Ramos (cell line): ENCODE results near the gene NUP35.

Experiments
- in situ Hi-C: fragments of 300-500 bp; cut with MboI; formaldehyde crosslinking; loops from one replicate; pipeline ENCODE4 v1.14.3; 2022; ENCODE audit warnings: low sequenced_read_pairs; ENCODE audit not compliant: unreplicated experiment

NUP35 gene, protein sequence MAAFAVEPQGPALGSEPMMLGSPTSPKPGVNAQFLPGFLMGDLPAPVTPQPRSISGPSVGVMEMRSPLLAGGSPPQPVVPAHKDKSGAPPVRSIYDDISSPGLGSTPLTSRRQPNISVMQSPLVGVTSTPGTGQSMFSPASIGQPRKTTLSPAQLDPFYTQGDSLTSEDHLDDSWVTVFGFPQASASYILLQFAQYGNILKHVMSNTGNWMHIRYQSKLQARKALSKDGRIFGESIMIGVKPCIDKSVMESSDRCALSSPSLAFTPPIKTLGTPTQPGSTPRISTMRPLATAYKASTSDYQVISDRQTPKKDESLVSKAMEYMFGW

DNA sequence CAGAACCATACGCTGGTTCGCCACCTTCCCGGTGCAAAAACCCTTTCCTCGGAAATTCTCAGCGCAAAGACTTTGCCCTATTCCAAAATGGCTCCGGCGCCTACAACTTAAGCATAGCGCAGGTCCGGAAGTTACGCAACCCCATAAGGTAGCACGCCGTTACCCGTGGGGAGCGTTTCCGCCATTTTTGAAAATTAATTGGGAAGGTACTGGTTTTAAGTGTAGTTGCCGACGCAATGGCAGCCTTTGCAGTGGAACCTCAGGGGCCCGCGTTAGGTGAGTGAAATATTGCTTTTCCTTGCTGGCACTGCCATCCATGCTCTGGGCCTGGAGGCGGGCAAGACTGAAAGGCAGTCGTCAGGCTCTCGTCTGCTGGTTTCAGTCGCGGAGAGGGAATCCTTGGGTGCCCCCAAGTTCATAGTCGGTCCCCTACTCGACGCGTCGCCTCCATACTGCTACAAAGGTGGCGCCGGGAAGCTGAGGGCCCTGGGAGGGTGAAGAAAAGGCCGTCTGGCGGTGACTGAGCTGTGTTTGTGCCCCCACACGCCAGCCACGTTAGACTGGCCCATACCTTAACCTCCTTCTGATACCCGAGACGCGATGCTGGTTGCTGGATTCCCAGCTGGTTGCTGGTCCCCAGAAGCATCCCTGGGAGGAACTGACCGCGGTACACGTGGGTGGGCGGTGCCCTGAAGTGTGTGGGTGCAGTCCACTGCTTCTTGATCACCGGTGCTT is at the start of gene NUP35:
TSS of gene NUP35 (plus strand) at position 222 of the 735 bp plus-strand sequence. CDS start at position 237, 15 bp downstream.
- in situ Hi-C loops: no loop called here

DNA sequence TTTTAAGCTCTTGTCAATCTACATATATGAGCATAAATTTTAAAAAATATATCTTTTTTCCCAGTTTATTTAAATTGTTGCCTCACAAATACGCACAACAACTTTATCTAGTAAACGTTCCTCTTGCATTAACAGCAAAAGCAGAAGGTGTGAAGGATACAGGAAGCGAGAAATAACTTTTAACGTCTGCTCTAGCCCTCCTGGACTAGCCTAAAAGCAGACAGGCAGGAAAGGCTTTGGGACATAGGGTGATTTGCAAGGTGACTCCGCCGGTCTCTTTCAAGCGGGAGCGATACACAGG is 46.1 kb upstream of the NUP35 start:
- in situ Hi-C loops: no loop called here

DNA sequence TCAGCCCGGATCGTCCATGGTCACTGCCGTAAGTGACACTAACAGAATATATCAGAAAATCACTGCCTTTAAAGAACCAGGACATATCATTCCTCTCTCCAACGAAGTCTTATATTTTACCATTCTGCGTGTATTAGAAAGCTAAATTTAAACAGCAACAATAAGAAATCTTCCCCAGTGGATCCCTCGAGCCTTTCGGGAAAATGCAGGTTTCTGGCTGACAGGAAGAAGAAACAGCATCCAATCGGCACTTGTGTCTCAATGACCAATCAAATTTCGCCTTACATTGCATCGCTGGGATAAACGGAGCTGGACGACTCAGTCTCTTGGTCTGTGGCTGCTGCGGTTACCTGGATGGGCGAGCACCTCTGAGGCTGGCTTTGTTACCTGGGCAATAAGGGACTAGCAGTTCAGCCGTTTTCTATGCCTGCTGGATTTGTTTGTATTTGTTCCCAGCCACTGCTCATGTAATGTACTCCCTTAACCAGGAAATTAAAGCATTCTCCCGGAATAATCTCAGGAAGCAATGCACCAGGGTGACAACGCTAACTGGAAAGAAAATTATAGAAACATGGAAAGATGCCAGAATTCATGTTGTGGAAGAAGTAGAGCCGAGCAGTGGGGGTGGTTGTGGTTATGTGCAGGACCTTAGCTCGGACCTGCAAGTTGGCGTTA is 45.6 kb upstream of the NUP35 start, which contains the start of gene DUSP19:
TSS of gene DUSP19 (plus strand) at position 284 of the 675 bp plus-strand sequence. CDS start at position 471, 187 bp downstream.
- in situ Hi-C loops: no loop called here

DNA sequence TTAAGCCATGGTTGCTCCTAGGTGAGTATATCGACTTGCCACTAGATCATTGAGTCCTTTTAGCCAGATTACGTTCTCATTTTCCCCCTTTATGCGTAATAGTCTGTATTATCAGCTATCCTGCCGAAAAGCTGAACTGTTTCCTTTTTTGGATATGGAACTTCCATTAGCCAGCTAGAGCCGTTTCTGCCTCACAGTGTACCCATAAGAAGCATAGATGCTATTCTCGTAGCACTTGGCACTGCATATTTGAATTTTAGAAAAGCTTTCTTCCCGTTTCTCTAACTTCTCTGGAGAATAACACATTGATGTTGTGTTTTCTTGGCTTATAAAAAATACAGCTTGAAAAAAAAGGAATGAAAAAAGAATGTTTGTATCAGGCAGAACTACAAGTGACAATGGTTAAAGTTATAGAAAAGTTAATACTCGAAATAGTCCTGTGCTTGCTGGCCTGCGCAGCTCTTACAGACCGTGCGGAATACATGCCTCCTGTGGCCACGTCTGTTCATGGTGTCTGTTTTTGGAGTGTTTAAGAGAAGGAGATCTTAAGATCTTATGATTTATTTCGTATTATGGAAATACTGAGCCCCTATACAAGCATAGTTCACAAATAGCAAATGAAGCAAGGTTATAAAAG is 45.0 kb upstream of the NUP35 start:
- in situ Hi-C loops: no loop called here

DNA sequence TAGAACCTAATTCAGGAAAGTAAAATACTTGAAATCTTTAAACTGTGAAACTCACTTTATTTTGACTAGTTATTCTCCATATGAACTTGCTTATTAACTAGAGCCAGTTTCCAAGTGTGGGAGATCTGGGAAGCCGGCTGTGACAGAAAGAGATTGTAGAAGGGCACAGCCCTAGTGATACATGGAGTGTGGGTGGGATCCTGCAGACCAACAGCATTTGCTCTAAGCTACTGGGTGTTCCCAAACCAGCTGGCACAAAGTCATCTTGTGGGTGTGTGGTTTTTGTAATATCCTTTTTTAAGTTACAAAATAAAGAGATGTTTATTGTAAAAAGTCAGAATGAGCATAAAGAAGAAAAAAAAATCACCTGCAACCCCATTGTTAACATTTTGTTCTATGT is 42.3 kb upstream of the NUP35 start:
- in situ Hi-C loops: no loop called here

DNA sequence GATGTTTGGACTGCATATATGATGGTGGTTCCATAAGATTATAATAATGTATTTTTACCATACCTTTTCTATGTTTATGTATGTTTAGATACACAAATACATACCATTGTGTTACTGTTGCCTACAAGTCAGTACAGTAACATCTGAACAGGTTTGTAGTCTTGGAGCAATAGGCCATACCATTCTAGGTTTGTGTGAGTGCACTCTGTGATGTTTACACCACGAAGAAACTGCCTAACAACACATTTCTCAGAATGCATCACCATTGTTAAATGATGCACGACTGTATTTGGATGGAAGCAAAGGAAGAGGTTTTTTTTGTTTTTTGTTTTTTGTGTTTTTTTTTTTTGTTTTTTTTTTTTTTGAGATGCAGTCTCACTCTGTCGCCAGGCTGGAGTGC is 36.2 kb upstream of the NUP35 start:
- in situ Hi-C loops: no loop called here

DNA sequence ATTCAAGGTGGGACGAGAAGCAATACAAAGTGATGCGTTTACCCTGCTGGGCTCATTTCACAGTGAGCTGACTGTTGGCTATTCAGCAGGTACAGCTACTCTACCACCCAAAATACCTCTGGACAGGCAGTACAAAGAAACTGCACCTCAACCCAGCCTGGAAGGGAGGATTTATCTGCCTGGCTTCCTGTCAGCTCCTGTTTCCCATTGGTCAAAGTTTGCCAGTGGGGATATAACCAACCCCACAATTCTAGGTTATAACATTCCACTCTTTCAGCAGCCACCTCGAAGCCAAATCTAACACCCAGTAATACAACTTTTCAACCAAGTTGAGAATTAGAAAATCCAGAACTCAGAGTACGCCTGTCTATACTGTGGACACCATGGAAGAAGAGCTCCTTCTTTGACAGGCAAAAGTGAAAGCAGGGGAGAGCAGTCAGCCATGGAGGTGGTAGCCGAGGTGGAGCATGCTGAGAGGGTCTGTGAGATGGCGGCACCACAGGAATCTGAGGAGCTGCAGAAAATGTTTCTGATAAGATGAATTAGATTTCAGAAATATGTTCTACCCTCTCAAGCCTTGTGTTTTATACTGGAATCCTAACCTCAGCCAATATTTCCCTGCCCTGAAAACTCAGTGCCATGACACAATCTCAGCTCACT is 34.9 kb upstream of the NUP35 start:
- in situ Hi-C loops: no loop called here

DNA sequence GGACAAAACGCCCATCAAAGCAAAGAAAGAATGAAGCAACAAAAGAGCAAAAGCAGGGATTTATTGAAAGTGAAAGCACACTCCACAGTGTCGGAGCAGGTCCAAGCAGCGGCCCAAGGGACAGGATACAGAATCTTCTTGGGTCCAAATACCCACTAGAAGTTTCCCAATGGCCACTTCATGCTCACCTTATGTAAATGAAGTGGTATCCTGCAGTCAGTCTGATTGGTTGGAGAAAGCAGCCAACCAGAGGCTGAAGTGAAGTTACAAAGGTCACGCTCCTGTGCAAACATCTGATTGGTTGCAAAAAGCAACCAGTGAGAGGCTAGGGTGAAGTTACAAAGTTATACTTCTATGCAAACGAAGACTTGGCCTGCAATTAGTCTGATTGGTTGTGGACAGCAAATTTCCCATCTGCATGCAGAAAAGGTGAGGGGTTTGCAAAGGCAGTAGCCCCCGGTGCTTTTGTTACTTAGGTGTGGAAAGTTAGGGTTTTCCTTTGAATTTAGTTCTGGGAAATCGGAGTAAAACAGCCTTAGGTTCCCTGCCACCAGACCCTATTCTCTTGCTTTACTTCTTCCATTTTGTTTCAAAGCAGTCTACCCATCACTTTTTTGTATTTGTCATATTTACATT is 32.8 kb upstream of the NUP35 start:
- in situ Hi-C loops: no loop called here

DNA sequence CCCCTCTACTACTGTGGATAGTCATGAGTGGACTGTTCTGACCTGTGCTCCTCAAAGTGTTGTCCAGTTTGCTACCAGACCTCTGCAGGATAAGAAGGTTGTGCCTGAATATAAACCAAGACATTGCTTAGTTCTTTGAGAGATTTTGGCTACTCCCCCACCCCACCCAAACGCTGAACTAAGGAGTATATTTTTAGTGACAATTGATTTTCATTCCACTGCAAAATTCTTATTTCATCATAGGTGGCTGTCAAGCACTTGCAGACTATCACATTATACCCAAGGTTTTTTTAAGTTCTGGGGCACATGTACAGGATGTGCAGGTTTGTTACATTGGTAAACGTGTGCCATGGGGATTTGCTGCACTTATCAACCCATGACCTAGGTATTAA is 32.3 kb upstream of the NUP35 start:
- in situ Hi-C loops: no loop called here

DNA sequence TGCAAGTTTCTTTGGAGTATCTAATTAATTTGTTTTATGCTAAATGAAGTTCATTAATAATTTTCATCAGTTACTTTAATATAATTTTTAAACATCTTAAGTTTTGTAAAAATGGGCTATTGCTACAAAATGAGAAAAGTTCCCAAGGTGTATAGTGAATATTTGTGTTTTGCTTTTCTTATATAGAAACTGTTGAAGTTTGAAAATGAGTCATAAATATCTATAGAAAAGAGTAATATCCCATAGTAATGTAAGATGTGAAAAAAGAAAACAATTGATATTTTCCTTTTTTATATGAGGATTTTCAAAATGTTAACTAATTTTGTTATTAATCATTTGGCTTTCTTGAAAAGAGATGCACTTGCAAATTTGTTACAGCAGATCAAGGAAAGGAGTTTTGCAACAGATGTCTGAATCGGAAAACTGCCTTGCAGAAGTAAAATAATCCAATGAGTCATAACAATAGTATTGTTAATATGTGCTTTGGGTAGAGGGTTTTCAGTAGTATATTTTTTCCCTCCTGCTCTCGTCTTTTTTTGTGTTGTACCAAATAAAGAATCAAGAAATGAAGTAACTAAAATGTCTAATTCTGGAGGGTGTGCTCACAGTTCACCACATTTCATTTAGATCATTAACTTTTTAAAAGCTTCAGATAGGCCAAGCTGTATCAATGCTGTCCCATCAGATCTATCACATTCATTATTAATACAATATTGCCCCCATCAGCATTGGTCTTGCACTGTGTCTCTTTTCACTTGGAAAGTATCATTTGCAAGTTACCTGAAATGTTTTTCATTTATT is 30.2 kb upstream of the NUP35 start:
- in situ Hi-C loops: no loop called here

DNA sequence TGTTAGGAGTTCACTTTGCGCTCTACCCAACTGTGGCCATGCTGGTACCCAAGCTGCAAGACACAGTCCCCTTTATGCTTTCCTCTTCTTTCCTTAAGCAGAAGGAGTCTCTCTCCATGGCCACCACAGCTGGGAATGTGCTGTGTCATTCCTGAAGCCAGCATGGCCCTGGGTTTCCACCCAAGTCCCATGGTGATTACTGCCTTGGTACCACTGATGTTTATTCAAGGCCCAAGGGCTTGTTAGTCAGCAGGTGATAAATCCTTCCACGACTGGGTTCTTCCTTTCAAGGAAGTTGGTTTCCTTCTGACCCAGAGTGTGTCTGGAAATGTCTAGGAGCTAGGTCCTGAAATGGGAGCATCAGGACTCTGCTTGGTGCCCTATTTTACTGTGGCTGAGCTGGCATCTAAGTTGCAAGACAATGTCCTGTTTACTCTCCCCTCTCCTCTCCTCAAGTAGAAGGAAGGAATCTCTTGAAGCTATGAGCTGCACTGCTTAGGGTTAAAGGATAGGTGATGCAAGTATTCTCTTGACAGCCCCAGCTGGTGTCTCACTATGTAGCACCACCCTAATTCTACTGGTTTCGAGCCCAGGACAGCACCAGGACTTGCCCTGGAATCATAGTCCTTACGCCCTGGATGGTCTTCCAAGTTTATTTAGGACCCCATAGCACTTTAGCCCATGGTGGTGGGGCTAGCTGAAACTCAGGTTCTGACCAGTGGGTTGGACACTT is 18.7 kb upstream of the NUP35 start:
- in situ Hi-C loops: no loop called here

DNA sequence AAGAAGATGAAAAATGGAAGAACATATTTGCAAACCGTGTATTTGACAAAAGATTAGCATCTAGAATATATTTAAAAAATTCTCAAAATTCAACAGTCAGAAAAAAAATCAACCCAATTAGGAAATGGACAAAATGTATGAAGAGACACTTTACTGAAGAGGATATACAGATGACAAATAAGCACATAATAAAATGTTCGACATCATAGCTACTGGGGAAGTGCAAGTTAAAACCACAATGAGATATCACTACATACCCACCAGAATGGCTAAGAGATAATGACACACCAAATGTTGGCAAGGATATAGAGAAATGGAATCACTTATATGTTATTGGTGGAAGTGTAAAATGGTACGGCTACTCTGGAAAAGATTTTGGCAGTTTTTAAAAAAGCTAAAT is 11.7 kb upstream of the NUP35 start:
- in situ Hi-C loops: no loop called here

DNA sequence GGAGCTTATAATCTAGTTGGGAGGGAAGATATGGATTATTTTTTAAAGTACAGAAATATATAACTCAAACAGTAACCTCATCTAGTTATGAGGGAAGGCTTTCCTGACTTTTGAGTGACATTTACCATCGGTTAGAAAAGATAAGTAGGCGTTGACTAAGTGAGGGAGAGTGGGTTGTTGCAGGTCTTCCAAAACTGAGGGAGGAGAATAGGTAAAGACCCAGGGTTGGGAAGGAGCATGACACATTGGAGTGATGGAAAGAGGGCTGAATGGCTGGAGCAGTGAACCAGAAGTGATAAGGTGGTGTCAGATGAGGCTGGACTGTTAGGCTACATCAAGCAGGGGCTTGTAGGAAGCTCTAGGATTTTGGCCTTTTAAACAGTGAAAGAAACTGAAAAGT is 10.6 kb upstream of the NUP35 start:
- in situ Hi-C loops: no loop called here

DNA sequence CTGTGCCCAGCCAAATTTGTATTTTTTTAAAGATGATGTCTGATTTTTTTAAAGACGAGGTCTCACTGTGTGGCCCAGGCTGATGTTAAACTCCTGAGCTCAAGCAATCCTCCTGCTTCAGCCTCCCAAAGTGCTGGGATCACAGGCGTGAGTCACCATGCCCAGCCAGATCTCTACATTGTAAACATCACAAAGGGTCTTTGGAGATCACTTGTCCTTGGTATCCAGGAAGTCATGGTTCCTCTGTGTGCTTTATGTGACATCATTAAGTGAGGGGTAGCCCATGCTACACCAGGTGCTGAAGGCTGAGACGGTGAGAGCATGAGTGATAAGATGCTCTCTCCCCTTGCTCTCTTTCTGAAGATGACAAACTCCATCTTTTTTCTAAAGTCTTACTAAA is 7.0 kb upstream of the NUP35 start:
- in situ Hi-C loops: no loop called here

DNA sequence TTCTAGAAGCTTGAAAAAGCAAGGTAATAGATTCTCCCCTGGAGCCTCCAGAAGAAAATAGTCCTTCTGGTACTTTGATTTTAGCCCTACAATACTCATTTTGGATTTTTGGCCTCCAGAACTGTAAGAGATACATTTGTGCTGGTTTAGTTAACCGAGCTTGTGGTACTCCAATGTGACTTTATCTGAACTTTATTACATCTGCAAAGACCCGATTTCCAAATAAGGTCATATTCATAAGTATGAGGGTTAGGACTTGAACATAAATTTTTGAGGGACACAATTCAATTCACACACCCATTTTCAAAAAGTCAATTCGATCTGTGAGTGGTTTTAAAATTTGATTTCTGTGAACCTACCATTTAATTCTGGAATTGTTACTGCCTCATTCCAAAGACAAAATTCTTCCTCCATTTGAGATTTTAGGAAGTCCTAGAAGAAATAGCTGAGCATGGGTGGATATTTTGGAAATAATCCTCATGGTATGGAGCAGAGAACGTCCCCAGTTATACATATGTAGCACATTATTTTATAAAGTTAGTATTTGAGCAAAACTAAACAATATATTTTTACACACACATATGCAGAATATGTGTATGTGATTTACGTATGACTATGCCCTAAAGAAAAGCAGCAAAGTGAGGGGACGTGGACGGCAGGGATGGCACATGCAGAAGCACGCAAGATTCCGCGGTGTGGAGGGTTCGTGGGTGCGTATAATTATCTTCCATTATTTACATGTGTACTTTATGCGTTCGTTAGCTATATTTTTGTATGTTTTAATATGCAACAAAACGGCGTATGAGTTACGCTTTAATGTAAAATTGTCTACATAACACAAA is 905 bp upstream of the NUP35 start:
- in situ Hi-C loops: no loop called here

DNA sequence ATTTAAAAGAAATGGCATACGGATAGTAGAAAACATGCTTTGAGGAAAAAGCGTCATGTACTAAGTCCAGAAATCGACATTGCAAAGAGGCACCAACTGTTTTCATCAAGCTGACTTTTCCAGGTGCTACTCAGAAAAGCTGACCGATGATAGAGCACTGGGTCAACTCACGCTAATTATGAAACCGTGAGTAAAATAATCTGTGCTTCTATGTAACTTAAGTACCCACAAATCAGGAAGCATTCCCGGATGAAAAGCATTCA is 353 bp upstream of the NUP35 start:
- in situ Hi-C loops: no loop called here

DNA sequence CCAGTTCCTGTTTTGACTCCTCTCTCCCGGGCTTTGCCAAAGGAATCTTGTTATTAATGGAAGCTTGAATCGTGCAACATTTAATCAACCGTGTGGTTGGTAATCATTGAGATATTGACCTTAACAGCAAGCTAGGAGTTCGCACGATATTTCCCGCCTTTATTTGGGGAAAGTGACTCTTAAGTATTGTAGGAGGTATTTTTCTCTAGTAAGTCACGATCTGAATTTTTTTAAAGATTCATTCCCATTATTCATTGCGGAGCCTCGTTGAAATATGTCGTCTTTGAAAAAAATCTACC is 663 bp downstream of the NUP35 start:
- in situ Hi-C loops: no loop called here

DNA sequence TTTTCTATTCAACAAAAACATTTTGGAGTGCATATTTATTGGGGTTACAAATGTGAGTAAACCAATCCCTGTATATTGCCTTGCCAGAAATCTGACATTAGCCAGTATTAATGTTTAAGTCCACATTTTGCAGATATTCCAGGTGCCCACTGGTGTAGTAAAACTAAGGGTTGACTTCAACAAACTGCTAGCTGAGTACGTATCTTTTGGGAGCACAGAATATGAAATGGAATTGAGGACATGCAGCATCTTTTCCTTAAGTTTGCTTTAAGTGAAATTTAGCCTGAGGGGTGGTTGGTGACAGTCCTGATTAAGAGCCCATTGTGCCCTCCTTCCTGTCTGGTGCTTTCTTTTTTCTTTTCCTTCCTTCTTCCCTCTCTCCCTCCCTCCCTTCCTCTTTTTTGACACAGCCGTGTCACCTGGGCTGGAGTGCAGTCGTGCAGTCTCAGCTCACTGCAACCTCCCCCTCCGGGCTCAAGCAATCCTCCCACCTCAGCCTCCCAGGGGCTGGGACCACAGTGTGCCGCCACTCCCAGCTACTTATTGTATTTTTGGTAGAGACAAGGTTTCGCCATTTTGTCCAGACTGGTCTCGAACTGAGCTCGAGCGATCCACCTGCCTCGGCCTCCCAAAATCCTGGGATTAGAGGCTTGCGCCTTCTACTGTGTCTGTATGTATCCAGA is 1.6 kb downstream of the NUP35 start:
- in situ Hi-C loops: no loop called here
